T-helper 17 cell (primary cell): ENCODE data around the gene RALGAPA2. TPM values are rescaled to one million over a fixed set of nuclear protein-coding genes. Genes with fewer than 3 reads are reported as not detected.

Experiments
- ATAC-seq: fragments of 150-1000 bp; cut with Tn5 transposase; 2 replicates; pipeline ENCODE4 v1.10.0; 2021; ENCODE audit warnings: mild to moderate bottlenecking, moderate library complexity
- DNase-seq, 3 donors: peaks; one replicate each; pipeline versions ENCODE4 v3.0.0 to v3.0.0-alpha.2; 2020 to 2021
- H3K9me3 ChIP-seq: one replicate; pipeline ENCODE4 v1.7.0; 2013; ENCODE audit warnings: low read length, mild to moderate bottlenecking; ENCODE audit not compliant: control insufficient read depth, poor library complexity, severe bottlenecking
- H3K27ac Mint-ChIP-seq: one replicate; pipeline ENCODE4 v1.8.0; 2022; ENCODE audit warnings: mild to moderate bottlenecking, moderate library complexity, mixed read lengths
- H3K27me3 Mint-ChIP-seq: one replicate; pipeline ENCODE4 v1.8.0; 2022; ENCODE audit warnings: mixed read lengths
- H3K36me3 Mint-ChIP-seq: one replicate; pipeline ENCODE4 v1.8.0; 2022; ENCODE audit warnings: low read depth, mixed read lengths
- H3K4me1 Mint-ChIP-seq: one replicate; pipeline ENCODE4 v1.8.0; 2022; ENCODE audit warnings: mild to moderate bottlenecking, mixed read lengths
- H3K4me3 Mint-ChIP-seq: one replicate; pipeline ENCODE4 v1.8.0; 2022; ENCODE audit warnings: mild to moderate bottlenecking, moderate library complexity, mixed read lengths
- total RNA-seq, 4 donors: library from RNA in 2 of 4; stranded (reverse) in 2 of 4; gene quantifications; one replicate each; pipeline ENCODE4 v1.2.3 and lab custom pipeline; 2022 to 2026

Gene RALGAPA2
- total RNA-seq, 2 donors from 2014 or later, result 27.8 to 29.5 TPM

GRCh38 chr20:20564279-20564678 lies 148.2 kb downstream of the RALGAPA2 start:
- DNase-seq, result no peak

DNA sequence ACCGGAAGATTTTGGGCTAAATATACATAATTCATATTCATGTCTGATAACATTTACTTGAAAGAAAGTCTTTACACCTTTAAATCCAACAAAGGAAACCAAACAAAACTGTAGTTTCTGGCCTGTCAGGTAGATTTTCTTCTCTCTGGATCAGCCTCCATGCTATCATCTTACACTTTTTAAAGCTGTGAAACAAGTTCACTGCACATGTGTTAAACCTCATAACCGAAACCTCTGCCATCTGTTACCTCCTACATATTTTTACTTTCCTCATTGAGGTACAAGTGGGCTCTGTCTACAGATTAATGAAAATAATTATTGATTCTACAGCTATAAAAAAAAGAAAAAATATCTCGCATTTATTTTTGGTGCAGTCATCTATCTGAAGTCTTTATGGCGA lies 149.9 kb downstream of the RALGAPA2 start:
- Mint-ChIP-seq H3K4me3 (no peak overlapping the region), H3K36me3 (peaks cover 14% of the 10 kb centered on the region), H3K27me3 (no peaks in the 10 kb centered on the region), H3K4me1 (peaks cover 4% of the 10 kb centered on the region), H3K27ac (no peak overlapping the region)
- ATAC-seq (no peak), DNase-seq (no peak)
- H3K9me3 ChIP-seq, result no peaks in the 10 kb centered on the region

More at GRCh38 chr20:20564279-20564678, 148.2 kb downstream of the RALGAPA2 start:
- no peaks in the 10 kb centered on the region for H3K9me3 ChIP-seq
- Mint-ChIP-seq H3K27me3 (no peaks in the 10 kb centered on the region), H3K4me1 (peaks cover 4% of the 10 kb centered on the region), H3K27ac (no peak overlapping the region), H3K36me3 (peaks cover 14% of the 10 kb centered on the region), H3K4me3 (no peak overlapping the region)
- no peak for ATAC-seq

- DNase-seq (no peak), ATAC-seq (no peak)
- Mint-ChIP-seq H3K4me3 (no peak overlapping the region), H3K4me1 (peaks cover 2% of the 10 kb centered on the region), H3K27me3 (no peaks in the 10 kb centered on the region), H3K27ac (no peak overlapping the region), H3K36me3 (peaks cover 12% of the 10 kb centered on the region)
- H3K9me3 ChIP-seq, result no peaks in the 10 kb centered on the region
Measured at GRCh38 chr20:20561841-20562240, 150.6 kb downstream of the RALGAPA2 start.

GRCh38 chr20:20561172-20561571 lies 151.3 kb downstream of the RALGAPA2 start:
- no peak overlapping the region for H3K4me3 Mint-ChIP-seq
- H3K36me3 Mint-ChIP-seq, result peaks cover 12% of the 10 kb centered on the region
- H3K4me1 Mint-ChIP-seq, result peaks cover 2% of the 10 kb centered on the region
- no peak overlapping the region for H3K27ac Mint-ChIP-seq
- no peaks in the 10 kb centered on the region for H3K27me3 Mint-ChIP-seq
- no peak for ATAC-seq
- H3K9me3 ChIP-seq, result no peaks in the 10 kb centered on the region
- DNase-seq, result no peak

DNA sequence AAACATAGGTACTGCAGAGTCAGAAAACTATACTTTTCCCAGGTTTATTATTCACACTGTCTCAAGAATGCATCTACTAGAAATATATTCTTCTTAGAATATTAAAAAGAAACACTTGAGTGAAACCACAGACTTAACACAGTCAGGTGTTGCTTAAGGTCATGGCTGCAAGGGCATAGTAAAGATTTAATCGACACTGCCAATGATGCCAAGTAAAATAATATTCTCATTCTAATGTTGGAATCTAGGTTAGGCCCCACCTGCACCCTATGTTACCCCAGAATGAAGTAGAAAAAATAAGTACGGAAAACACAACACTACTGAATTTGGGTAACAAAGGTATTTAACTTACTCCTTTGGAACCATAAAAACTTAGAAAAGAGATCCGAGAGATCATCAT lies 155.0 kb downstream of the RALGAPA2 start:
- H3K9me3 ChIP-seq, result no peaks in the 10 kb centered on the region
- ATAC-seq, result no peak
- no peak overlapping the region for H3K27ac Mint-ChIP-seq
- H3K36me3 Mint-ChIP-seq, result peaks cover 5% of the 10 kb centered on the region
- no peaks in the 10 kb centered on the region for H3K27me3 Mint-ChIP-seq
- DNase-seq, result no peak
- no peak overlapping the region for H3K4me3 Mint-ChIP-seq
- H3K4me1 Mint-ChIP-seq, result no peaks in the 10 kb centered on the region

GRCh38 chr20:20555838-20556237 lies 156.6 kb downstream of the RALGAPA2 start:
- no peaks in the 10 kb centered on the region for H3K9me3 ChIP-seq
- Mint-ChIP-seq H3K27me3 (no peaks in the 10 kb centered on the region), H3K36me3 (peaks cover 3% of the 10 kb centered on the region), H3K4me3 (no peak overlapping the region), H3K27ac (no peak overlapping the region), H3K4me1 (no peaks in the 10 kb centered on the region)
- ATAC-seq (no peak), DNase-seq (no peak)

DNA sequence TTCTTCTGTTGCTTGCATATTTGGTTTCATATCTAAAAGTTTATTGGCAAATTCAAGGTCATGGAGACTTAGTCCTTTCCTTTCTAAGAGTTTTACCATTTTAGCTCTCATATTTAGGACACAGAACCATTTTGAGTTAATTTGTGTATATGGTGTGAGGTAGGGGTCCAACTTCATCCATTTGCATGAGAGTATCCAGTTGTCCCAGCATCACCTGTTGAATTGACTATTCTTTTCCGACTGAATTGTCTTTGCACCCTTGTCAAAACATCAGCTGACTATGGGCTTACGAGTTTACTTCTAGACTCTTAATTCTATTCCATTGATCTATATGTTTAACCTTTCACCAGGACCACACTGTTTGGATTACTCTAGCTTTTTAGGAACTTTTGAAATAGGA lies 157.5 kb downstream of the RALGAPA2 start:
- Mint-ChIP-seq H3K4me1 (no peaks in the 10 kb centered on the region), H3K4me3 (no peak overlapping the region), H3K27me3 (no peaks in the 10 kb centered on the region), H3K27ac (no peak overlapping the region), H3K36me3 (no peaks in the 10 kb centered on the region)
- no peak for ATAC-seq
- no peak for DNase-seq
- no peaks in the 10 kb centered on the region for H3K9me3 ChIP-seq

DNA sequence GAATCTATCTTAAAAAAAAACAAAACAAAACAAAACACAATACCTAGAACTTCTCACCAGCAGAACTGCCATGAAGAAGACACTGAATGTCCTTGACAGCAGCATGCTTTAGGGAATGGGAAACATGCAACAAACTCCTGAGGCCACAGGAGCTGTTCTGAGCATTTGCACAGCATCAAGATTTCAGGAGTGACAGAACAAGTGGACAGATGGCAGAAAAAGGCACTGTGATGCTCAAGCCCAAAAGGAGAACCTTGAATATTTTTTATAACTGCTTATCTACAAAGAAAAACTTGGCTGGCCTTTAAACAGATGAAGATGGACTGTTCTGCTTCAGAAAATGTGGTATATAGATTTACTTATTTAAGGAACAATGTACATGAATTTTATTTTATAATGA lies 158.9 kb downstream of the RALGAPA2 start:
- Mint-ChIP-seq H3K4me3 (peak overlapping the region; percentile 69), H3K4me1 (no peaks in the 10 kb centered on the region), H3K27me3 (no peaks in the 10 kb centered on the region), H3K27ac (no peak overlapping the region), H3K36me3 (no peaks in the 10 kb centered on the region)
- ATAC-seq, result no peak
- H3K9me3 ChIP-seq, result no peaks in the 10 kb centered on the region
- DNase-seq, result no peak

DNA sequence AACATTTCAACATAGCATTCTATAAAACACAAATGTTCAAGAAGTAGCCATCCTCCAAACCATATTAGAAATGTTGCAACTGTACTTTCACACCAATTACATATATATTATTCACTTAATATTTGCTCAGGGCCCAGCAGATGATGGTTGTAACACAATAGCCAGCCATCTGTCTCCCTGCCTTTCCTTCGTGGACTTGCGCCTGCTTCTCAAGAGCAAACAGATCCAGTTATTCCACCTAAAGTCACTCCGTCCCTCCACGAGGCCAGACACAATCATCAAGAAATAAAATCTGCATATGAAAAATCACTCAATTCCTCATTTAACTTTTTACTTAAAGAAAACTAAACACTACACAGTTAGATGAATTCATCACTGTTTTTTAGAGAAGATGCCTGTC lies 160.4 kb downstream of the RALGAPA2 start:
- no peak overlapping the region for H3K27ac Mint-ChIP-seq

DNA sequence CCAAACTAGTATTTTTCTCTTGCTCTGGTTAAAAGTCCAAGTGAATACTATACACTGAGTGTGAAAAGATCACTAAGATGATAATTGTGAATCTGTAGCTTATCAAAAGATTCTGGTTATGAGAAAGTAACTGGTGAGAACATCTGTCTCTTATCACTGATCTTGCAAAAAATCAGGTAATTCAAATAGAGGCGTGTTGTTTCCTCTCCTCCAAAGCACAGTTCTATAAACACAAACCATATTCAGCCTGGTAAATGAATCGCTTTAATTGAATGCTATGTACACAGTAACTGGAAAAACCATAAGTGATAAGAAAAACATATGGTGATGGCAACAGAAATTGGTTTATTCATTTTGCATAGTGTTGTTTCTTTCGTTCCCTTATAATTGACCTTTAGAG lies 161.0 kb downstream of the RALGAPA2 start:
- Mint-ChIP-seq H3K4me3 (no peak overlapping the region), H3K27ac (no peak overlapping the region), H3K36me3 (no peaks in the 10 kb centered on the region), H3K27me3 (no peaks in the 10 kb centered on the region), H3K4me1 (peaks cover 8% of the 10 kb centered on the region)
- ATAC-seq (no peak), DNase-seq (no peak)
- no peaks in the 10 kb centered on the region for H3K9me3 ChIP-seq

More for the DNA sequence above, 160.4 kb downstream of the RALGAPA2 start:
- Mint-ChIP-seq H3K4me1 (peaks cover 8% of the 10 kb centered on the region), H3K27me3 (no peaks in the 10 kb centered on the region), H3K36me3 (no peaks in the 10 kb centered on the region), H3K4me3 (no peak overlapping the region)
- ATAC-seq (no peak), DNase-seq (no peak)
- H3K9me3 ChIP-seq, result no peaks in the 10 kb centered on the region

DNA sequence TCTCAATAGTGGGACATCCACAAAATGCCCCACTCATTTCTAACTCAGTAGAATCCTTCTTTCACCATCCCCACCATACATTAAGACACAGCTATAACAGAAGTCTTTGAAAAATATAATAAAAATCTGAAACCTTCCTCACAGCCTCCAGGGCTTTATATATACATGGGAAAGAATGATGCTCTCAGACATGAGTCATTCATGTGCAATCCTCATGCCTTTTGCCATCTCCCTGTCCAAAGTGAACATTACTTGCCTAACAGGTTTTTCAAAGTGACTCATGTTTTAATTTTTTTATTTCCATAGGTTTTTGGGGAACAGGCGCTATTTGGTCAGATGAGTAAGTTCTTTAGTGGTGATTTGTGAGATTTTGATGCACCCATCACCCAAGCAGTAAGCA lies 162.7 kb downstream of the RALGAPA2 start:
- Mint-ChIP-seq H3K4me1 (peaks cover 8% of the 10 kb centered on the region), H3K27ac (no peak overlapping the region), H3K27me3 (no peaks in the 10 kb centered on the region), H3K36me3 (peaks cover 5% of the 10 kb centered on the region), H3K4me3 (no peak overlapping the region)
- no peaks in the 10 kb centered on the region for H3K9me3 ChIP-seq
- DNase-seq, result no peak
- no peak for ATAC-seq

DNA sequence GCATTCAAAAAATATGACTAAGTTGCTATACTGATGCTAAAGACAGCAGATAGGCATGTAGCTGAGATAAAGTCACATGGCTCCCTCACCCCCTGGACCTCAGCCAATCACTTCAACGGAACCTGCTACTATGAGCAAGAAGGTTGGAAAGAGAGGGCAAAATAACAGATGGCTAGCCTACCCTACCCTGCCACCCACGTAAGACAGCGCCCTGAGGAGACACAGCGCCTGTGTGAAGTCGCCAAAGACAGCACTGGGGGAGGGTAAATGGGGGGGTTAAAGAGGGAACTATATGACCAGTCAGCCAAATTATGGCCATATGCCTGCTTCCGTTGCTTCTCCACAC lies 163.2 kb downstream of the RALGAPA2 start:
- ATAC-seq, result no peak
- Mint-ChIP-seq H3K27ac (no peak overlapping the region), H3K36me3 (peaks cover 5% of the 10 kb centered on the region), H3K4me3 (no peak overlapping the region), H3K4me1 (peaks cover 8% of the 10 kb centered on the region), H3K27me3 (no peaks in the 10 kb centered on the region)
- H3K9me3 ChIP-seq, result no peaks in the 10 kb centered on the region
- no peak for DNase-seq

- Mint-ChIP-seq H3K4me3 (no peak overlapping the region), H3K36me3 (peaks cover 8% of the 10 kb centered on the region)
- no peak for DNase-seq
Measured at GRCh38 chr20:20548527-20549266, 163.7 kb downstream of the RALGAPA2 start.

DNA sequence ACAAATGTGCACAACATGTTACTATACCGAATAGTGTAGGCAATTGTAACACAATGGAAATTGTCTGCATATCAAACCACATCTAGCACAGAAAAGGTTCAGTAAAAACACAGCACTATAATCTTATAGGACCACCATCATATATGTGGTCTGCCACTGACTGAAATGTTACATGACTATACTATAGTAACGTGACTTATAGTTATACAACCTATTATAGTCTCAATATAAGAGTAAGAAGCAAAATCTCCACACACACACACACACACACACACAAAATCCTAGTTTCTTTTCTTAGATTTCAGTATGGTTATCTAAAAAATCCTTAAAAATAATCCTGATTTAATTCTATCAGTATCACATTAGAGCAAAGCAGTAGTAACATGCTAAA lies 164.6 kb downstream of the RALGAPA2 start:
- Mint-ChIP-seq H3K36me3 (peaks cover 8% of the 10 kb centered on the region), H3K27ac (no peak overlapping the region), H3K27me3 (no peaks in the 10 kb centered on the region), H3K4me1 (peaks cover 8% of the 10 kb centered on the region), H3K4me3 (no peak overlapping the region)
- no peak for ATAC-seq
- DNase-seq, result no peak
- no peaks in the 10 kb centered on the region for H3K9me3 ChIP-seq

More at GRCh38 chr20:20548527-20549266, 163.7 kb downstream of the RALGAPA2 start:
- Mint-ChIP-seq H3K27ac (no peak overlapping the region), H3K27me3 (no peaks in the 10 kb centered on the region), H3K4me1 (peaks cover 8% of the 10 kb centered on the region)
- no peaks in the 10 kb centered on the region for H3K9me3 ChIP-seq
- ATAC-seq, result no peak
